Glutamatergic neuron (in vitro differentiated cells): ENCODE results near the gene PORCN. TPM values are rescaled to one million over a fixed set of nuclear protein-coding genes. Genes with fewer than 3 reads are reported as not detected.

Experiments
- DNase-seq: peaks from one replicate; pipeline ENCODE4 v3.0.0; 2022
- H3K27ac Mint-ChIP-seq: one replicate; pipeline ENCODE4 v1.8.0; 2020; ENCODE audit warnings: mild to moderate bottlenecking, mixed read lengths, inconsistent platforms; ENCODE audit not compliant: unreplicated experiment
- H3K27me3 Mint-ChIP-seq: one replicate; pipeline ENCODE4 v1.8.0; 2020; ENCODE audit warnings: mild to moderate bottlenecking, moderate library complexity, mixed read lengths, inconsistent platforms; ENCODE audit not compliant: unreplicated experiment
- H3K36me3 Mint-ChIP-seq: one replicate; pipeline ENCODE4 v1.8.0; 2020; ENCODE audit warnings: mild to moderate bottlenecking, mixed read lengths, inconsistent platforms; ENCODE audit not compliant: unreplicated experiment
- H3K4me1 Mint-ChIP-seq: one replicate; pipeline ENCODE4 v1.8.0; 2020; ENCODE audit warnings: mild to moderate bottlenecking, low read depth, mixed read lengths, inconsistent platforms; ENCODE audit not compliant: unreplicated experiment
- H3K4me3 Mint-ChIP-seq: one replicate; pipeline ENCODE4 v1.8.0; 2020; ENCODE audit warnings: mild to moderate bottlenecking, mixed read lengths, inconsistent platforms; ENCODE audit not compliant: unreplicated experiment
- H3K9me3 Mint-ChIP-seq: one replicate; pipeline ENCODE4 v1.8.0; 2020; ENCODE audit warnings: mild to moderate bottlenecking, moderate library complexity, mixed read lengths, inconsistent platforms; ENCODE audit not compliant: unreplicated experiment
- total RNA-seq: library from RNA; stranded (reverse); fragmentation: NEBNext Ultra II Directional; extraction: Animal tissue kit (Norgen Biotek cat#: 25700); gene quantifications from one replicate; pipeline ENCODE4 v1.2.1, GENCODE V29; 2021; ENCODE audit not compliant: unreplicated experiment
- TF ChIP-seq, protein P1 (sequence below): fragments of 200-600 bp; sonication (generic); IDR thresholded peaks from one replicate; pipeline ENCODE4 v1.5.0; 2021; ENCODE audit not compliant: partially characterized antibody, unreplicated experiment

PORCN gene
- total RNA-seq, 1 donor from 2014 or later: 18.6 TPM

DNA sequence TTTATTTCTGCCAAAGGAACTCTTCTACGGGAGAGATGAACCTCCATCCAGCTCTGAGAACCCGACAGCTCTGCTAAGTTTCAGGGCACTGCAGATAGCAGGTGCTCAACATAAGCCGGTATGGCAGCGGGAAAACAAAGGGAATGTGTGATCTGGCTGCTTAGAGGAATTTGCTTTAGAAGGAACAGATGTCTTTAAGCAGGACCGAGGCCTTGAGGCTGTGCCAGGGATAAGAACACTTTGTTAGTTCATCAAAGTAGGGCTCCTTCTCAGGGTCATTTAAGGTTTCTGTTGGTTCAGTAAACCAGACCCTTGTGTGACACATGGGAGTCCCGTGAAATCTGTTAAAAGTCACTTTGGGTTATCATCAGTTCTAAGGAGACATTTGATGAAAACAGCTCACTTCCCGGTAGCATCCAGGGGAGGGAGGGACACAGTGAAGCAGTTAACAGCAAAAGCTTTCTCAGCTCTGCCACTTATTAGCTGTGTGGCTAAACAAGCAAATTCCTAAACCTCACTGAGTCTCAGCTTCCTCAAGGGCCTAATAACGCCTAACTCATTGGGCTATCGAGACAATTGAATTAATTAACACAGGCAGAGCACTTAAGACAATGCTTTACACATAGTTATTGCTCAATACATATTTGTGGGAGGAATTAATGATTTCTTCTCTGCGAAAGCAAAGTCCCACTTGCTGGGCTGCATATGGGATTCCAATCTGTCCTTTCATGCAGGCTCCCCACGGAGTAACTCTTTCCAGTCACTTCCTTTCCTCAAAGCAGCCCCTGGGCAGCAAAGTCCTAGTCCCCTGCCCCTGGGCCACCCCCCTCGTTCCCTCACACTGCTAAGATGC lies 35.7 kb upstream of the PORCN start:
- H3K27me3 Mint-ChIP-seq: peaks cover 17% of the 10 kb centered on the region
- peak overlapping the region; percentile 77 for H3K4me3 Mint-ChIP-seq
- H3K4me1 Mint-ChIP-seq: peaks cover 39% of the 10 kb centered on the region
- H3K27ac Mint-ChIP-seq: peak overlapping the region; percentile 98
- no peak for DNase-seq
- TF ChIP-seq, protein P1, sequence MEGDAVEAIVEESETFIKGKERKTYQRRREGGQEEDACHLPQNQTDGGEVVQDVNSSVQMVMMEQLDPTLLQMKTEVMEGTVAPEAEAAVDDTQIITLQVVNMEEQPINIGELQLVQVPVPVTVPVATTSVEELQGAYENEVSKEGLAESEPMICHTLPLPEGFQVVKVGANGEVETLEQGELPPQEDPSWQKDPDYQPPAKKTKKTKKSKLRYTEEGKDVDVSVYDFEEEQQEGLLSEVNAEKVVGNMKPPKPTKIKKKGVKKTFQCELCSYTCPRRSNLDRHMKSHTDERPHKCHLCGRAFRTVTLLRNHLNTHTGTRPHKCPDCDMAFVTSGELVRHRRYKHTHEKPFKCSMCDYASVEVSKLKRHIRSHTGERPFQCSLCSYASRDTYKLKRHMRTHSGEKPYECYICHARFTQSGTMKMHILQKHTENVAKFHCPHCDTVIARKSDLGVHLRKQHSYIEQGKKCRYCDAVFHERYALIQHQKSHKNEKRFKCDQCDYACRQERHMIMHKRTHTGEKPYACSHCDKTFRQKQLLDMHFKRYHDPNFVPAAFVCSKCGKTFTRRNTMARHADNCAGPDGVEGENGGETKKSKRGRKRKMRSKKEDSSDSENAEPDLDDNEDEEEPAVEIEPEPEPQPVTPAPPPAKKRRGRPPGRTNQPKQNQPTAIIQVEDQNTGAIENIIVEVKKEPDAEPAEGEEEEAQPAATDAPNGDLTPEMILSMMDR: no peak
- no peaks in the 10 kb centered on the region for H3K36me3 Mint-ChIP-seq
- H3K9me3 Mint-ChIP-seq: peaks cover 25% of the 10 kb centered on the region

DNA sequence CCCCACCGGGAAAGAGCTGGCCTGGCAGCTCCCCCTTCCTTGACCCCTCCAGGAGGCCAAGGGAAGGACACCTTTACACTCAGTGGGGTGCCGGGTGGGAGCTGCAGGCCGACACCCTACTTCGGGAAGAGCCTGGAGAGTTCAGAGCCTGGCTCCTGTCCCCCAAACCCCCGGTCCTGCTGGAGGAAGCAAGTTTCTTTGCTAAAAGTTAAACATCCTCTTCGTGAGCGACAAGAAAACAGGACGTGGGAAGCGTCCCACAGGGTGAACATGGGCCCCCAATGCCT lies 35.1 kb upstream of the PORCN start:
- Mint-ChIP-seq H3K4me1 (peaks cover 39% of the 10 kb centered on the region), H3K36me3 (no peaks in the 10 kb centered on the region), H3K27ac (peak overlapping the region; percentile 98), H3K27me3 (peaks cover 17% of the 10 kb centered on the region), H3K4me3 (peak overlapping the region; percentile 66), H3K9me3 (peaks cover 25% of the 10 kb centered on the region)
- DNase-seq: no peak
- TF ChIP-seq, protein P1: no peak

DNA sequence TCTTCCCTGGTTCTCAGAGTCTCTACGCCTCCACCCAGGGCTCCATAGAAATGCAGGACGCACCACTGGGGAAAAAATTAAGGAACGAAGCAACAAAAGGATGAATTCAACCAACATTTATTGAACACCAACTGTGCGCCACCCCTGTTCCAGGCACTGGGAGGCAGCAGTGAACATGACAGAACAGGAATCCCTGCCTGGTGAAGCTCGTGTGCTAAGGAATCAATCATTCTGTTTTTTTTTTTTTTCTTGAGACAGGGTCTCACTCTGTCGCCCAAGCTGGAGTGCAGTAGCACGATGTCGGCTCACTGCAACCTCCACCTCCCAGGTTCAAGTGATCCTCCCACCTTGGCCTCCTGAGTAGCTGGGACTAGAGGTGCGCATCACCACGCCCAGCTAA lies 34.7 kb upstream of the PORCN start:
- peaks cover 26% of the 10 kb centered on the region for H3K9me3 Mint-ChIP-seq
- H3K36me3 Mint-ChIP-seq: no peaks in the 10 kb centered on the region
- no peak for DNase-seq
- TF ChIP-seq, protein P1: no peak
- peak overlapping the region; percentile 66 for H3K4me3 Mint-ChIP-seq
- peaks cover 39% of the 10 kb centered on the region for H3K4me1 Mint-ChIP-seq
- peaks cover 17% of the 10 kb centered on the region for H3K27me3 Mint-ChIP-seq
- peak overlapping the region; percentile 98 for H3K27ac Mint-ChIP-seq

DNA sequence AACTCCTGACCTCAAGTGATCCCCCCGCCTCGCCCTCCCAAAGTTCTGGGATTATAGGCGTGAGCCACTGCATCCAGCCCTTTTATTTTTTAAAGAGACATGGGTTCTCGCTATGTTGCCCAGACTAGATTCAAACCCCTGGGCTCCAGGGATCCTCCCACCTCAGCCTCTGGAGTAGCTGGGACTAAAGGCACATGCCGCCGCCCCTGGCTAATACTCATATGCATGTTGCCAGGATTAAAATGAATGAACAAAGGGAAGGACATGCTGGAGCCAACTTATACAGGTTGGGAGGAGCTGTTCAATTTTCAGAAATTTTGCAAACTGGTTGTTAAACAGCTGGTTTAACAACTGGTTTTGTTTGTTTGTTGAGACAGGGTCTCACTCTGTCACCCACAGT lies 34.2 kb upstream of the PORCN start:
- Mint-ChIP-seq H3K27ac (peak overlapping the region; percentile 98), H3K27me3 (peaks cover 15% of the 10 kb centered on the region), H3K4me3 (no peak overlapping the region), H3K9me3 (peaks cover 24% of the 10 kb centered on the region), H3K4me1 (peaks cover 36% of the 10 kb centered on the region), H3K36me3 (no peaks in the 10 kb centered on the region)
- TF ChIP-seq, protein P1: no peak
- no peak for DNase-seq

DNA sequence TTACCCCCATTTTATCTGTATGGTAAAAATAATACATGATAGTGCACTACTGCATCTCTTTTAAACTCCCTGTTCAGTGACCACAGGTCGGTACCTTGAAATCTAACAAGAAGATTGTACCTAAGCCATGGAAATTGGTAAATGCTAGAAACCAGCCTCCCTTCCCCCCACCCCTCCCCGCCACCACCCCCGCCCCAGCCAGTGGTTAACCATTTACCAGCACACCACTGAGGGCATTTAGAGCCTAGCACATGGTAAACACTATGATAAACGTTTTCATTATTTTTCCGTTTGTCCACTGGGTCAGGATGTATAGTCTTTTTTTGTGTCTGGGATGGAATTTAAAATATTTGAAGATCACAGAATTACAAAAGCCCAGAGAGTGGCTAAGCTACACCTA lies 33.5 kb upstream of the PORCN start:
- Mint-ChIP-seq H3K27ac (peak overlapping the region; percentile 91), H3K36me3 (no peaks in the 10 kb centered on the region), H3K4me1 (peaks cover 31% of the 10 kb centered on the region), H3K27me3 (peaks cover 14% of the 10 kb centered on the region), H3K9me3 (peaks cover 20% of the 10 kb centered on the region), H3K4me3 (peak overlapping the region; percentile 95)
- TF ChIP-seq, protein P1: no peak
- no peak for DNase-seq
